ENCODE results near the gene SPEG. TPM values are rescaled to one million over a fixed set of nuclear protein-coding genes. Genes with fewer than 3 reads are reported as not detected.

Gene SPEG
- total and polyA plus RNA-seq, 2 of the 13 experiments (the other 11 are each of a cell fraction or from before 2014, with no cell fraction given) = 0.18 to 0.24 TPM

GRCh38 chr2:219387306-219388120 is 47.1 kb upstream of the SPEG start, which contains the start of gene DNPEP (continued):
- TF ChIP-seq ZBTB14 (CRISPR knock-in tag; IDR thresholded peaks at IDR 0.05) (no peak), BRCA1 (CRISPR knock-in tag; IDR thresholded peaks at IDR 0.05) (no peak), CHD4 (IDR thresholded peaks at IDR 0.05; ENCODE audit: borderline replicate concordance, low read length) (no peak), ZNF280B (CRISPR knock-in tag; IDR thresholded peaks at IDR 0.05; ENCODE audit: borderline replicate concordance) (peak; percentile 85; the same call in 1 of the 2 replicates), RBM22 (optimal IDR thresholded peaks at IDR 0.05; ENCODE audit: low read length) (no peak), KDM5B (CRISPR knock-in tag; IDR thresholded peaks at IDR 0.05; ENCODE audit: borderline replicate concordance) (peak; percentile 87; the same call in 1 of the 2 replicates), EHMT2 (IDR thresholded peaks at IDR 0.05; ENCODE audit: borderline replicate concordance, low read depth, low read length) (no peak), ZBTB43 (CRISPR knock-in tag; conservative IDR thresholded peaks at IDR 0.05) (no peak), ZFY (CRISPR knock-in tag; IDR thresholded peaks at IDR 0.05) (peak; percentile 94), ZNF891 (CRISPR knock-in tag; IDR thresholded peaks at IDR 0.05) (peak; percentile 83), TGIF2 (CRISPR knock-in tag; IDR thresholded peaks at IDR 0.05) (peak; percentile 67; the same call in 1 of the 2 replicates), YEATS2 (CRISPR knock-in tag; IDR thresholded peaks at IDR 0.05; ENCODE audit: borderline replicate concordance) (0 out of 2 replicates have a peak, but pooled peaks have one; percentile 59), HDAC6 (IDR thresholded peaks at IDR 0.05; ENCODE audit: low read depth, low read length) (no peak), MIER3 (CRISPR knock-in tag; IDR thresholded peaks at IDR 0.05; ENCODE audit: borderline replicate concordance) (no peak; the same call in 1 of the 2 replicates), SRSF9 (IDR thresholded peaks at IDR 0.05; ENCODE audit: borderline replicate concordance, insufficient read depth, low read depth, low read length, poor library complexity, severe bottlenecking) (no peak), ZNF224 (CRISPR knock-in tag; IDR thresholded peaks at IDR 0.05) (peak; percentile 83; the same call in 1 of the 2 replicates), STAG1 (CRISPR knock-in tag; IDR thresholded peaks at IDR 0.05) (no peak), U2AF2 (IDR thresholded peaks at IDR 0.05; ENCODE audit: low read depth, low read length) (no peak), ZNF7 (CRISPR knock-in tag; IDR thresholded peaks at IDR 0.05) (0 out of 2 replicates have a peak, but pooled peaks have one; percentile 20), FOSL2 (CRISPR knock-in tag; IDR thresholded peaks at IDR 0.05) (no peak), POLR2AphosphoS5 (IDR thresholded peaks at IDR 0.05; ENCODE audit: low read depth, low read length) (peak; percentile 64; the same call in 1 of the 2 replicates), MAFG (CRISPR knock-in tag; IDR thresholded peaks at IDR 0.05) (no peak), SIN3A (IDR thresholded peaks at IDR 0.05; ENCODE audit: borderline replicate concordance, low read depth, low read length) (peak; percentile 78; the same call in 1 of the 2 replicates), CENPX (CRISPR knock-in tag; IDR thresholded peaks at IDR 0.05) (no peak)
- TF ChIP-seq, protein P1, sequence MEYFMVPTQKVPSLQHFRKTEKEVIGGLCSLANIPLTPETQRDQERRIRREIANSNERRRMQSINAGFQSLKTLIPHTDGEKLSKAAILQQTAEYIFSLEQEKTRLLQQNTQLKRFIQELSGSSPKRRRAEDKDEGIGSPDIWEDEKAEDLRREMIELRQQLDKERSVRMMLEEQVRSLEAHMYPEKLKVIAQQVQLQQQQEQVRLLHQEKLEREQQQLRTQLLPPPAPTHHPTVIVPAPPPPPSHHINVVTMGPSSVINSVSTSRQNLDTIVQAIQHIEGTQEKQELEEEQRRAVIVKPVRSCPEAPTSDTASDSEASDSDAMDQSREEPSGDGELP (IDR thresholded peaks at IDR 0.05; ENCODE audit: borderline replicate concordance, low read depth) = no peak
